Neural cell (in vitro differentiated cells): ENCODE results near the gene WIF1.

Source experiments
- CTCF ChIP-seq: fragments of 450-650 bp; IDR thresholded peaks from 2 replicates; pipeline ENCODE4 v1.5.1; 2014; ENCODE audit warnings: antibody characterized with exemption, mild to moderate bottlenecking, moderate library complexity; ENCODE audit not compliant: poor library complexity, severe bottlenecking
- POLR2AphosphoS5 ChIP-seq: IDR thresholded peaks from 2 replicates; pipeline ENCODE4 v1.6.1; 2012

GRCh38 chr12:65004270-65004669 is 116.8 kb downstream of the WIF1 start:
- no peak for TF ChIP-seq CTCF
- TF ChIP-seq POLR2AphosphoS5, result no peak
